HG03025 (cell line): Measurements from ENCODE around the gene AZU1.
"Not testable (repeated sequence)": the region's sequence is repeated elsewhere in the genome, so short reads cannot be mapped to it uniquely, and the experiment has no call there.

Source experiments
- ATAC-seq: cut with Tn5 transposase; IDR thresholded peaks from one replicate; pipeline ENCODE4 v1.9.1; 2021; ENCODE audit warnings: mild to moderate bottlenecking, moderate library complexity; ENCODE audit not compliant: unreplicated experiment, low FRiP score

The AZU1 gene

DNA sequence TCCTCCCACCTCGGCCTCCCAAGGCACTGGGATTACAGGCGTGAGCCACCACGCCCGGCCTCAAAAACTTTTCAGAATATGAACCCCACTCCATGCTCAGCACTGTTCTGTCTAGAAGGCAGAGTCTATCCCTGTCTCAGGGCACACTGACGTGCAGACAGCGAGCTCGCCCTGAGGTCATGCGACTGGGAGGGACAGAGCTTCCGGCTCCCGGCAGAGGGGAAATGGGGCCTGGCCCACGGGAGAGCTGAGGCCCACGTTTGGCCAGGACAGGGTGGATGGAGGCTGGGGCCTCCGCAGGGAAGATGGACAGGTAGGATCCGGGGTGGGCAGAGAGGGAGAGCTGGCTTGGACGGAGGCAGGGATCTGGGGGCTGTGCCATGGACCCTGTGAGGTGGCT, 2.8 kb upstream of the AZU1 start:
- no peak for ATAC-seq

DNA sequence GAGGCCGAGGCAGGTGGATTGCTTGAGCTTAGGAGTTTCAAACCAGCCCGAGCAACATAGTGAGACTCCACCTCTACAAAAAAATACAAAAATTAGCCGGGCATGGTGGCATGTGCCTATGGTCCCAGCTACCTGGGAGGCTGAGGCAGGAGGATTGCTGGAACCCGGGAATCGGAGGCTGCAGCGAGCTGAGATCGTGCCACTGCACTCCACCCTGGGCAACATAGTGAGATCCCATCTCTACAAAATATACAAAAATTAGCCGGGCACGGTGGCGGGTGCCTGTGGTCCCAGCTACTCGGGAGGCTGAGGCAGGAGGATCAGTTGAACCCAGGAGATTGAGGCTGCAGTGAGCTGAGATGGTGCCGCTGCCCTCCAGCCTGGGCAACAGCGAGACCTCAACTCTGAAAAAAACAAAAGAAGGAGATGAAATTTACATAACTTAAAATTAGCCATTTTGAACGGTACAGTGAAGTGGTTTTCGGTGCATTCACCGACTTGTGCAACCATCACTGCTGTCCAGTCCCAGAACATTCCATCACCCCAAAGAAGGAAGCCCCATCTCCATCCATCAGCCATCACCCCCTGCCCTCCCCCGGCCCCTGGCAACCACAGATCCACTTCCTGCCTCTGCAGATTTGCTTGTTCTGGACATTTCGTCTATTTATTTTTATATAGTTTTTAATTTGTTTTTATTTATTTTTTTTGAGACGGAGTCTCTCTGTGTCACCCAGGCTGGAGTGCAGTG, 1.6 kb upstream of the AZU1 start:
- no peak for ATAC-seq

DNA sequence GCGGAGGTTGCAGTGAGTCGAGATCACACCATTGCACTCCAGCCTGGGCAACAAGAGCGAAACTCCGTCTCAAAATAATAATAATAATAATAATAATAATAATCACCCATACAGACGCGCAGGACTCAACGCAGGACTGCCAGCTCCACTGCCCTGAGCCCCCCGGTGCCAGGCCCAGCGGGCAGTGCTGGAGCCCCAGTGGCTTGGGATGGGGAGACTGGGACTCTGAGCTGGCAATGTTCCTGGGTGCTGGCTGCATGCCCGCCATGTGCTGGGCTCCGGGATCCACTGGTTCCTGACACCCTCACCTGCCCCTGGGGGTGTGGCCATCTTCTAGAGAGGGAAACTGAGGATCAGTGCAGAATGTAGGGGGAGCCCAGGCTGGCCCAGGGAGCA, 325 bp upstream of the AZU1 start:
- ATAC-seq = no peak

DNA sequence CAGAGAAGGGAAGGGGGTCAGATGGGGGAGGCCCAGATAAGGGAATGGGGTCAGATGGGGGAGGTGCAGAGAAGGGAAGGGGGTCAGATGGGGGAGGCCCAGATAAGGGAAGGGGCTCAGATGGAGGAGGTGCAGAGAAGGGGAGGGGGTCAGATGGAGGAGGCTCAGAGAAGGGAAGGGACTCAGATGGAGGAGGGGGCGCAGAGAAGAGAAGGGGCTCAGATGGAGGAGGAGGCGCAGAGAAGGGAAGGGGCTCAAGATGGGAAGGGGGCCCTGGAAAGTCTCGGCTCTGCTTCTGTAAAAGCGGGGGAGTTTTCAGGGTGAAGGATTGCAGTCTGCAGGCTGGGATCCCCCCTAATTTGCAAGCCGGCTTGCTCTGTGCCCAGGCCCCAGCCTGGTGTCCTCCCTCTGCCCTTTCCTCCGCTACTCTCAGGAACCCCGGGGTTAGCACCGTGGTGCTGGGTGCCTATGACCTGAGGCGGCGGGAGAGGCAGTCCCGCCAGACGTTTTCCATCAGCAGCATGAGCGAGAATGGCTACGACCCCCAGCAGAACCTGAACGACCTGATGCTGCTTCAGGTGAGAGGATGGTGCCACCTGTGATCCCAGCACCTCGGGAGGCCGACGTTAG, 1.6 kb downstream of the AZU1 start:
- ATAC-seq = no peak

DNA sequence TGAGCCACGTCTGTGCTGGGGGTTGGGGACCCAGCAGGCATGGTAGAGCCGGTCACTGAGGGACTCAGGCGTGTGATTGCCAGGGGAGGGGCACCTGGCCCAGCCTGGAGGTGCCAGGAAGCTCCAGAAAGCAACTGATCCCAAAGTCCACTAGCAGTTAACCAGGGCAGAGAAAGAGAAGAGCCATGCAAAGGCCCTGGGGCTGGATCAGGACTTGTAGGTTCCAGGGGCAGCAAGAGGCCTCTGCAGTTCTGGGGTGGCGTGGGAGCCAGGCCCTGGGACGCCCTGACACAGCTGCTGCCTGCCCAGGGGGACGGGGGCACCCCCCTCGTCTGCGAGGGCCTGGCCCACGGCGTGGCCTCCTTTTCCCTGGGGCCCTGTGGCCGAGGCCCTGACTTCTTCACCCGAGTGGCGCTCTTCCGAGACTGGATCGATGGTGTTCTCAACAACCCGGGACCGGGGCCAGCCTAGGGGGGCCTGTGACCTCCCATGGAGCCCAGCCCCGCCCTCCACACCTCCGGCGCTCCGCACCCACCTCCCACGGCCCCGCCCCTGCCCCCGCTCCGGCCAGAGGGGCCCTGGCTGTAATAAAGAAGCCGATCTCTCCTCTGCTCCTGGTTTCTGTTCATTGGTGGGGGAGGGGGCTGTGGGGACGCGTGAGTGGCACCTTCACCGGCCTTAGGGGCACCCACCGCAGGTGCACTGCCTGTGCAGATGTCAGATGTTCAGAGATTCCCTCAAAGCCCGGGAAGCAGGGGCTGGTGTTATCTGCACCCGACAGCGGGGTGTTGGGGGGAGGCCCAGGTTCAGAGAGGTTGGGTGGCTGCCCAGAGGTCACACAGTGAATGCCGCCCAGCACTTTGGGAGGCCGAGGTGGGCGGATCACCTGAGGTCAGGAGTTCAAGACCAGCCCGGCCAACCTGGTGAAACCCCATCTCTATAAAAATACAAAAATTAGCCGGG, 4.1 kb downstream of the AZU1 start:
- ATAC-seq = no peak

DNA sequence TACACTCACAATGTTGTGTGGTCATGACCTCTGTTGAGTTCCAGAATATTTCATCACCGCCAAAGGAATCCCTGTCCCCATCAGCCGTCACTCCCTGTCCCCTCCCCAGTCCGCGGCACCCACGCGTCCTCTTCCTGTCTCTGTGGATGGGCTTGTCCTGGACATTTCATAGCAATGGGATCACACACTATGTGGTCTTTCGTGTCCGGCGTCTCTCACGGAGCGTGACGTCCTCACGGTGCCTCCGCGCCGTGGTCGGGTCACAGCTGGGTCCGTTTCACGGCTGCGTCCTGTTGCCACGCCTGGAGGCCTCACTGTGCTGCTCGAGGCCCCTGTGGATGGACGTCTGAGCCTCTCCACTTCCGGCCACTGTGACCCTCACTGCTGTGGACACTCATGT, 6.6 kb downstream of the AZU1 start:
- ATAC-seq = no peak

DNA sequence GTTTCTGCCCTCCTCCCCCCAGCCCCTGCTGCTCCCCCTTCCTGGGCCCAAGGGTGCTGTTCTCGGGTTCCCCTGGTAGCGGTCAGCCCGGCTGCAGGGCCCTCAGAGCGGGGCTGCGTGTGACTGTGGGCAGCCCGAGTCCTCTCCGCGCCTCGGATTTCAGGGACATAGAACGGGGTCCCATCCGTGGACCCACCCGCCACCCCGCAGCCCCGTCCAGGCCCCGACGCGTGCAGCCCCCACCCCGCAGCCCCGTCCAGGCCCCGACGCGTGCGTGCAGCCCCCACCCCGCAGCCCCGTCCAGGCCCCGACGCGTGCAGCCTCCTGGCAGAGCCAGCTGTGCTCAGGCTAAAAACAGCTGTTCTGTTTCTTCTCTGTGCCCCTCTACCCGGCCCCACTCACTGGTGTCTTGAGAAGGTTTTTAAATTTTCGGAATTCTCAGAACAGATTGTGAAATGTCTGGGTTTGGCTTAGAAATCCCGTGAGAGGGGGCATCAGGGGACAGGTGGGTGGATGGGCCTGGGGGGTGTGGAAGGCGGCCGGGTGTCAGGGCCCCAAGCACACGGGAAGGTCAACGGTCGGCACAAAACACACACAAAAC, 7.7 kb downstream of the AZU1 start:
- ATAC-seq = no peak

DNA sequence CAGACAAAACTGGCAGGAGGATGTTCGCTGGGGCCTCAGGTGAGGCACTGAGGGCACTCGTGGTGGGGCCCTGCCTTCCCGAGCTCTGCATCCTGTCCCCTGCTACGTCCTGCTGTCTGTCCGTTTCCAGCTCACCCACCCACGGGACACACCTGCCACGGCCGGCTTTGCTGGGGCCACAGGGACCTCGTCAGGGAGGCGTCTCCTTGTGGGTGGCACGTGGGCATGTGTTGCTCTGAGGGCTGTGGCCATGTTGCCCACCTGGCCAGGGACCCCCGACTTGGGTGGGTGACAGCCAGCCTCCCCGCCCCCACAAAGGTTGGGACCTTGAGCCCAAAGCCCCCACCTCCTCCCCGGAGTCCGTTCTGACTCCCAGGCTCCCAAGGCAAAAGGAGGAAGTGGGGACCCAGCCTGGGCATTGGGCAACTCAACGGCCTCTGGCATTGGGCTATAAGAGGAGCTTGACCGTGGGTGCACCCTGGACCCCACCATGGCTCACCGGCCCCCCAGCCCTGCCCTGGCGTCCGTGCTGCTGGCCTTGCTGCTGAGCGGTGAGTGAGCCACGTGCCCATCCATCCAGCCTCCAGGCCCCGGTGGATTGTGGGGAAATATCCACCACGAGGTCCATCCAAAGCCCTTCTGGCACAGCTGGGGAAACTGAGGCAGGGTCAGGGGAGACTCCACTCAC, 13.0 kb downstream of the AZU1 start, which contains the start of gene PRTN3:
Gene PRTN3 (plus strand): TSS at position 481 of the 688 bp plus-strand sequence. CDS start 10 bp downstream, at position 491.
- ATAC-seq = no peak

DNA sequence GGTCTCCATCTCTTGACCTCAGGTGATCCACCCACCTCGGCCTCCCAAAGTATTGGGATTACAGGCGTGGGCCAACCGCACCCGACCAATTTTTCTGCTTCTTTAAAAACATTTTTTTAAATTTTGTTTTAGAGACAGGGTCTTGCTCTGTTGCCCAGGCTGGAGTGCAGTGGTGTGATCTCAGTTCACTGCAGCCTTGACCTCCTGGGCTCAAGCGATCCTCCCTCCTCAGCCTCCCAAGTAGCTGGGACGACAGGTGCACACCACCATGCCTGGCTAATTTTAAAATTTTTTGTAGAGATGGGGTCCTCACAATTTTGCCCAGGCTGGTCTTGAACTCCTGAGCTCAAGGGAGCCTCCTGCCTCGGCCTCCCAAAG, 15.2 kb downstream of the AZU1 start:
- ATAC-seq = not testable (repeated sequence)

DNA sequence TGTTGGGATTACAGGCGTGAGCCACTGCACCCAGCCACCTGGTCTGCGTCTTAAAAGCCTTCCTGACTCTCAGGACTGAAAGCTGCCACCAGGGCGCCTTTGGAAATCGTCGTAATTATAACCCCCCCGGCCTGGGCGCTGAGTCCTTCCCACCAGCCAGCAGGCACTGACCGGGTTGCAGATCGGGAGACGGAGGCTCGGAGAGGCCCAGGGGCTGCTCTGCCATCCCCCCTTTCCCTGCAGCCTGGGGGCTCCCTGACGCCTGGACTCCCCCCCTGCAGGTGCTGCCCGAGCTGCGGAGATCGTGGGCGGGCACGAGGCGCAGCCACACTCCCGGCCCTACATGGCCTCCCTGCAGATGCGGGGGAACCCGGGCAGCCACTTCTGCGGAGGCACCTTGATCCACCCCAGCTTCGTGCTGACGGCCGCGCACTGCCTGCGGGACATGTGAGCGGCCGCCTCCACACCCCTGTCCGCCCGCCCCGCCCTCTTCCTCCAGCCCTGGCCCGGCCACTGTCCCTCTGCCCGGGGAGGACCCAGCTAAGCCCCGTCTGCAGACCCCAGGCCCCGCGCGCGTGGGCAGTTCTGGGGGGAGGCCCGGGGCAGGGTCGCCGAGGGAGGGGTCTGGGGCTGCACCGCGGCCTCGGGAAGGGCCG, 15.7 kb downstream of the AZU1 start:
- no peak for ATAC-seq

DNA sequence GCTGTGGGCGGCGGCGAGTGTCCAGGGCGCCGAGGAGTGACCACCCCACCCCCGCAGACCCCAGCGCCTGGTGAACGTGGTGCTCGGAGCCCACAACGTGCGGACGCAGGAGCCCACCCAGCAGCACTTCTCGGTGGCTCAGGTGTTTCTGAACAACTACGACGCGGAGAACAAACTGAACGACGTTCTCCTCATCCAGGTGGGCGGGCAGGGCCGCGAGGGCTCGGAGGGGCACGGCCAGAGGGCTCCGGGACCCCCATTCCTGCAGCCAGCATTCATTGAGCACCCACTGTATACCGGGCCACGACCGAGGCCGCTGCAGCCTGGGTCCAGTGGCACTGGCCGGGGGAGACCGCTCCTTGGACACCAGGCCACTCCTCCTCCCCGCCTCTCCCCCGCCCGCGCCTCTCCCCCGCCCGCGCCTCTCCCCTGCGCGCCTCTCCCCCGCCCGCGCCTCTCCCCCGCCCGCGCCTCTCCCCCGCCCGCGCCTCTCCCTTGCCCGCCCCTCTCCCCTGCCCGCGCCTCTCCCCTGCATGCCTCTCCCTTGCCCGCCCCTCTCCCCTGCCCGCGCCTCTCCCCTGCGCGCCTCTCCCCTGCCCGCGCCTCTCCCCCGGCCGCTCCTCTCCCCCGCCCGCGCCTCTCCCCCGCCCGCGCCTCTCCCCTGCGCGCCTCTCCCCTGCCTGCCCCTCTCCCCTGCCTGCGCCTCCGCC, 16.4 kb downstream of the AZU1 start:
- ATAC-seq = no peak

DNA sequence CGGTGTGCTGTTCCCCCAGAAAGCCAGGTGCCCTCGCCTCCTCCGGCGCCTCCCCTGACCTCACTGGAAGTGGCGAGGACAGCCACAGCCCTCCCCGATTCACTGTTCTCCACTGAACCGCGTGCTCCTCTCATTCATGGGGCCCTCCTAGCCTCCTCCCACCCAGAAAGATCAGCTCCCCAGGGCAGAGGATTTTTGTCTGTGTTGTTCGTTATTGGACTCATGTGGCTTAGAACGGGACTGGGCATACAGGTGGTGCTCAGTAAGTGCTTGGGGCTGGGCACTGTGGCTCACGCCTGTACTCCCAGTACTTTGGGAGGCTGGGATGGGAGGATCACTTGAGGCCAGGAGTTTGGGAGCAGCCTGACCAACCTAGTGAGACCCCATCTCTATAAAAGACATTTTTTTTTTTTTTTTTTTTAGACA, 16.9 kb downstream of the AZU1 start:
- no peak for ATAC-seq

DNA sequence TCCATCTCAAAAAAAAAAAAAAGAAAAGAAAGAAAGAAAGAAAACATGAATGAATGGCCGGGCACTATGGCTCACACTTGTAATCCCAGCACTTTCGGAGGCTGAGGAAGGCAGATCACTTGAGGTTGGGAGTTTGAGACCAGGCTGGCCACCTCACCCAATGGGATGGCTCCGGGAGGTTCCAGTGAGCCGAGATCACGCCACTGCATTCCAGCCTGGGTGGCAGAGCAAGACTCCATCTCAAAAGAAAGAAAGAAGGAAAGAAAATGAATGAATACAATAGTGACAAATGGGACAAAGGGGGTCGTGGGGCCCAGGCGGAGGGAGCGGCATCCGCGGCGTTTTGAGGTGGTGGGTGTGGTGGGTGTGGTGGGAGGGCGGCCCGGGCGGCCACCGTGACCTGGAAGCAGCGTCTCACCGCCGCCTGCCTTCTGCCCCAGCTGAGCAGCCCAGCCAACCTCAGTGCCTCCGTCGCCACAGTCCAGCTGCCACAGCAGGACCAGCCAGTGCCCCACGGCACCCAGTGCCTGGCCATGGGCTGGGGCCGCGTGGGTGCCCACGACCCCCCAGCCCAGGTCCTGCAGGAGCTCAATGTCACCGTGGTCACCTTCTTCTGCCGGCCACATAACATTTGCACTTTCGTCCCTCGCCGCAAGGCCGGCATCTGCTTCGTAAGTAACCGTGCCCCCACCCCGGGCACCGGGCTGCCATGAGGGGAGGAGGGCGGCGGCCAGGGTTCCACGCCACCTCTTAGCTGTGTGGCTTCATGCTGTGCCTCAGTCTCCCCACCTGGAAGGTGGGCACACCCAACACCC, 18.3 kb downstream of the AZU1 start:
- ATAC-seq = no peak

DNA sequence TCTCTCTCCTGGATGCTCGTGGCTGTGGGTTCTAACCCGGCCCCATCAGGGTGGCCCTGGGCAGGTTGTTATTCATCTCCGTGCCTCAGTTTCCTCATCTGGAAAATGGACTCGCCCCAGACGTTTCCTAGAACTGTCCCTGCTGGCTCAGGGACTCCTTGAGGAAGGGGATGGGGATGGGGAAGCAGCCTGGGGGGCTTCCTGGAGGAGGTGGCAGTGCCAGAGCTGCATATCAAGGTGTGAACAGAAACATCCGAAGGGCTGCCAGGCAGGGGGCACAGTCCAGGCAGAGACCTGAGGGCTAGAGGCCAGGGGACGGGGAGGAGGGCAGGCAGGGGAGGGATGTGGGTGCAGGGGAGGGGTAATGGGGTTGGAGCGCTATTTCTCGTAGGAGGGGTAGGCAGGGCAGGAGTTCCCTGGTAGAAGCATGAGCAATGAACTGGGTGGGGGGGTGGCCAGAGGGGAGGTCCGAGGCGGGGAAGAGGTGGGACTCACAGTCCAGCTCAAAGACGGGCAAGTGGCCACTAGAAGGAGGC, 20.8 kb downstream of the AZU1 start:
- ATAC-seq = no peak

DNA sequence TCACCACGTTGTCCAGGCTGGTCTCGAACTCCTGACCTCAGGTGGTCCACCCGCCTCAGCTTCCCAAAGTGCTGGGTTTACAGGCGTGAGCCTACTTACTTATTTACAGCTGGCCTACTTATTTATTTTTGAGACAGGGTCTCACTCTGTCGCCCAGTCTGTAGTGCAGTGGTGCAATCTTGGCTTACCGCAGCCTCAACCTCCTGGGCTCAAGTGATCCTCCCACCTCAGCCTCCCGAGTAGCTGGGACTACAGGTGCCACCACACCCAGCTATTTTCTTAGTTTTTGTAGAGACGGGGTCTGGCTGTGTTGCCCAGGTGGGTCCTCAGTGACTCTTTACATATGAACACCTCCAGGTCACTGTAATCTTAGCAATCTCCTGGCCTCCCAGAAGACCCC, 21.6 kb downstream of the AZU1 start:
- ATAC-seq = not testable (repeated sequence)

DNA sequence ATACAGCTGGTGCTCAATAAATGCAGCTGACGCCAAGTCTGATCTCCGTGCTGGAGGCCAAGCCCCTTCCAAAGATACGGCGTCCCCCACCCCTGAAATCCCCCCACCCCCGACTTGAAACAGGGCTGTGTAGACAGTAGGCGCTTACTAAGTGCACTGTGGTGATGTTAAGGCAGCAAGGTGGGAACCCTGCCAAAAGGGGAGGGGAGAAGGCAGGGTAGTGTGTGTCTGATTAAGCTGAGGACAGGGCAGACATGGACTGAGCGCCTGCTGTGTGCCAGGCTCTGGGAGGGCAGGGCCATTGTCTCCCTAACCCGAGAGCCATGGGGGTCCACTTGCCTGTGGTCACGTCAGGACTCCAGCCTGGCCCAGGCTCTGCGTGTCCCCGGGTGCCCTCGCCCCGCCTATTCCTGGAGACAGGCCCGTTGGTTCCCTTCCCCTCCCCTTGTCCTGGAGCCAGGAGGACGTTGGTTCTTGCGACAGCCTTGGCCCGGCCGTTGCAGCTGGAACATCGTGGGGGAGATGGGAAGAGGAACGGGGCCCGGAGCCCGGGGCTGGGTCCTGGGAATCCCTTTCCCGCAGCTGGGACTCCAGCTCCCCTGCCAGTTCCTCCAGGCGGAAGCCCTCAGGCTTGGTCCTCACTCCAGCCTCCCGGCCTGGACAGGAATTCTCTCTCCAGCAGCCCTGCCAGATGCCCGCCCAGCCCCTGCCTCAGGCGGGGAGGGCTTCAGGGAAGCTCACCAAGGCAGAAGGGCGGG, 22.8 kb downstream of the AZU1 start:
- ATAC-seq = no peak

DNA sequence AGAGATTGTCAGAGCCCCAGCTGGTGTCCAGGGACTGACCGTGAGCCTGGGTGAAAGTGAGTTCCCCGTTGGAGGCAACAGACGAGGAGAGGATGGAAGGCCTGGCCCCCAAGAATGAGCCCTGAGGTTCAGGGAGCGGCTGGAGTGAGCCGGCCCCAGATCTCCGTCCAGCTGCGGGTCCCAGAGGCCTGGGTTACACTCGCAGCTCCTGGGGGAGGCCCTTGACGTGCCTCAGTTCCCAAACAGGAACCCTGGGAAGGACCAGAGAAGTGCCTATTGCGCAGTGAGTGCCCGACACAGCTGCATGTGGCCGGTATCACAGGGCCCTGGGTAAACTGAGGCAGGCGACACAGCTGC, 23.3 kb downstream of the AZU1 start:
- ATAC-seq = no peak
